Glutamatergic neuron (in vitro differentiated cells): ENCODE results near the gene PRR7. TPM values are rescaled to one million over a fixed set of nuclear protein-coding genes. Genes with fewer than 3 reads are reported as not detected.

Experiments
- DNase-seq: peaks from one replicate; pipeline ENCODE4 v3.0.0; 2022
- H3K27ac Mint-ChIP-seq: one replicate; pipeline ENCODE4 v1.8.0; 2020; ENCODE audit warnings: mild to moderate bottlenecking, mixed read lengths, inconsistent platforms; ENCODE audit not compliant: unreplicated experiment
- H3K27me3 Mint-ChIP-seq: one replicate; pipeline ENCODE4 v1.8.0; 2020; ENCODE audit warnings: mild to moderate bottlenecking, moderate library complexity, mixed read lengths, inconsistent platforms; ENCODE audit not compliant: unreplicated experiment
- H3K36me3 Mint-ChIP-seq: one replicate; pipeline ENCODE4 v1.8.0; 2020; ENCODE audit warnings: mild to moderate bottlenecking, mixed read lengths, inconsistent platforms; ENCODE audit not compliant: unreplicated experiment
- H3K4me1 Mint-ChIP-seq: one replicate; pipeline ENCODE4 v1.8.0; 2020; ENCODE audit warnings: mild to moderate bottlenecking, low read depth, mixed read lengths, inconsistent platforms; ENCODE audit not compliant: unreplicated experiment
- H3K4me3 Mint-ChIP-seq: one replicate; pipeline ENCODE4 v1.8.0; 2020; ENCODE audit warnings: mild to moderate bottlenecking, mixed read lengths, inconsistent platforms; ENCODE audit not compliant: unreplicated experiment
- H3K9me3 Mint-ChIP-seq: one replicate; pipeline ENCODE4 v1.8.0; 2020; ENCODE audit warnings: mild to moderate bottlenecking, moderate library complexity, mixed read lengths, inconsistent platforms; ENCODE audit not compliant: unreplicated experiment
- CTCF ChIP-seq: fragments of 200-600 bp; sonication (generic); IDR thresholded peaks from one replicate; pipeline ENCODE4 v1.5.0; 2021; ENCODE audit not compliant: partially characterized antibody, unreplicated experiment
- total RNA-seq: library from RNA; stranded (reverse); fragmentation: NEBNext Ultra II Directional; extraction: Animal tissue kit (Norgen Biotek cat#: 25700); gene quantifications from one replicate; pipeline ENCODE4 v1.2.1, GENCODE V29; 2021; ENCODE audit not compliant: unreplicated experiment

Gene PRR7
- total RNA-seq, 1 donor from 2014 or later: 4.1 TPM

GRCh38 chr5:177447066-177447610 is 524 bp downstream of the PRR7 start:
- no peak for TF ChIP-seq CTCF
- Mint-ChIP-seq H3K27me3 (peaks cover 28% of the 10 kb centered on the region), H3K36me3 (no peaks in the 10 kb centered on the region), H3K27ac (no peak overlapping the region), H3K4me3 (no peak overlapping the region), H3K4me1 (peaks cover 11% of the 10 kb centered on the region), H3K9me3 (peaks cover 26% of the 10 kb centered on the region)
- peak; percentile 78 for DNase-seq

GRCh38 chr5:177447611-177448243 is 1.1 kb downstream of the PRR7 start:
- Mint-ChIP-seq H3K9me3 (peaks cover 28% of the 10 kb centered on the region), H3K4me1 (peaks cover 11% of the 10 kb centered on the region), H3K27me3 (peaks cover 29% of the 10 kb centered on the region), H3K36me3 (no peaks in the 10 kb centered on the region), H3K27ac (no peak overlapping the region), H3K4me3 (peak overlapping the region; percentile 68)
- no peak for DNase-seq
- TF ChIP-seq CTCF: no peak

- no peaks in the 10 kb centered on the region for H3K36me3 Mint-ChIP-seq
- peaks cover 11% of the 10 kb centered on the region for H3K4me1 Mint-ChIP-seq
- no peak overlapping the region for H3K27ac Mint-ChIP-seq
- H3K27me3 Mint-ChIP-seq: peaks cover 34% of the 10 kb centered on the region
- H3K4me3 Mint-ChIP-seq: peak overlapping the region; percentile 75
- peaks cover 33% of the 10 kb centered on the region for H3K9me3 Mint-ChIP-seq
- no peak for DNase-seq
- no peak for TF ChIP-seq CTCF
Measured at GRCh38 chr5:177448244-177448950, 1.8 kb downstream of the PRR7 start.

- H3K27me3 Mint-ChIP-seq: peaks cover 39% of the 10 kb centered on the region
- H3K4me1 Mint-ChIP-seq: peaks cover 11% of the 10 kb centered on the region
- no peak for TF ChIP-seq CTCF
- no peaks in the 10 kb centered on the region for H3K36me3 Mint-ChIP-seq
- peak overlapping the region; percentile 17 for H3K27ac Mint-ChIP-seq
- peaks cover 37% of the 10 kb centered on the region for H3K9me3 Mint-ChIP-seq
- no peak overlapping the region for H3K4me3 Mint-ChIP-seq
- no peak for DNase-seq
Measured at GRCh38 chr5:177449140-177450061, 2.8 kb downstream of the PRR7 start.
